Measurements from ENCODE around the gene RFNG. TPM values are rescaled to one million over a fixed set of nuclear protein-coding genes. Genes with fewer than 3 reads are reported as not detected.
"Not testable (repeated sequence)": the region's sequence is repeated elsewhere in the genome, so short reads cannot be mapped to it uniquely, and the experiment has no call there.

The RFNG gene
- polyA plus RNA-seq, 4 donors, result 36.9 to 61.9 (median 40.6) TPM

DNA sequence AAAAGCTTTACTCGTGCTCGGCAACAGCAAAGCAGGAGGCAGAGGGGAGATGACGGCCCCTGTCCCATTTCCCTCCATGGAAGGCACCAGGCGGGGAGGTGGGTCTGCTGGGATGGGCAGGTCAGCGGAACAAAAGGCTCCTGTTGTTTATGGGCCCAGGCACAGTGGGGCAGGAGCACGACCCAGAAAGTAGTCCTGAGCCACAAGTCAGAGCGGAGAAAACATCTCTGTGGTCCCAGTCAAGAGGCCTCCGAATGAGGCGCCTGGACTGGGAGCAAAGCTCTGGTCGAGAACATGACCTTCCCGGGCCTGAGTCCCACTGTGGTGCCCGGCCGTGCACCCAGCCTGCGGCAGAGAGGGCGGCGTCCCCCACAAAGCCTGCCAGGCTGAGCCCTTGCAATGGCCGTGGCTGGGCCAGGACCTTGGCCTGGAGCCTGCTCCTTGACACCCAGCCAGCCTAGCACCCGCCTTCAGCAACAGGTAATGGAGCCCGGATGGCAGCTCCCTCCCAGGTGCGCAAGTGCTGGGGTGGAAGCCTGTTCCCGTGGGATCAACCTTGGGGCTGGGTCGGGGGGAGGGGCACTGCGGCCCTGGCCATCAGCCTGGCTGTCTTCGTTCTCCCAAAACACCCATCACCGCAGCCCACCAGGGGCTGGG, 3.6 kb downstream of the RFNG start:
- DNase-seq (ENCODE audit: low read depth in 4 of 4, low spot score in 3 of 4), result no peak

- no peak for DNase-seq (ENCODE audit: low read depth in 4 of 4, low spot score in 3 of 4)
Observed at GRCh38 chr17:82047379-82047778, 4.2 kb downstream of the RFNG start.

- DNase-seq (ENCODE audit: low read depth in 4 of 4, low spot score in 3 of 4), result no peak
Observed at GRCh38 chr17:82046903-82047302, 4.7 kb downstream of the RFNG start.

DNA sequence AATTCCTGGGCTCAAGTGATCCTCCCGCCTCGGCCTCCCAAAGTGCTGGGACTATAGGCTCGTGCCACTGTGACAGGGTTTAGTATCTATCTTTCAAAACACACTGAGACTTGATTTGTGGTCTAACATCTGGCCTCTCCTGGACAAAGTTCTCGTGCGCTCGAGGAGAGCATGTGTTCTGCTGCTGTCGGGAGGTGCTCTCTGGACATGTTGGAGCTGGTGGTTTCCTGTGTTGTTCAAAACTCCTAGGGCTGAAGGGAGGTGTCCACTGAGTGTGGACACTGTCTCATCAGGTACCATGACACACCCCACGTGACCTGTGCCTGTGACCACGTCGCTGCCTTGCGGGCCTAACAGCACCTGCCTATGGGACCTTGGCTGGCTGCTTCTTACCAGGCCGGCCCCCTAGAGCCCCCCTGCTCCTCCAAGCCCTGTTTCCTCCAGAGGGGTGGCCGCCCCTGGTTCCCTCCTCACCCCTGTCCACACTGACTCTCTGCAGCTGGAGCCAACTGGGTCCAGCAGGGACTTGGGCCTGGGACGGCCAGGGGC, 5.6 kb downstream of the RFNG start:
- no peak for DNase-seq (ENCODE audit: low read depth in 4 of 4, low spot score in 3 of 4)

- DNase-seq (ENCODE audit: low read depth in 4 of 4, low spot score in 3 of 4), result no peak
Observed at GRCh38 chr17:82043507-82043906, 8.1 kb downstream of the RFNG start.

DNA sequence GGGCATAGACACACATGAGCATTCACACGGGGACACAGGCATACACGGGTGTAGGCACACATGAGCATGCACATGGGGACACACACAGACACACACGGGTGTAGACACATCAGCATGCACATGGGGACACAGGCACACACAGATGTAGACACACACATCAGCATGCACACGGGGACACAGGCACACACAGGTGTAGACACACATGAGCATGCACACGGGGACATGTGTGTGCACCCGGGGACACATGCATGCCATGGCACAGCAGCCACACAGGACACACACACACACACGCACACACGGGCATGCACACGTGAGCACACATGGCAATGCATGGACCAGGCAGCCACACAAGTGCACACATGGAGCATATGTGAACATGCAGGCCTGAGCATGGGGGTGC, 9.0 kb downstream of the RFNG start:
- DNase-seq (ENCODE audit: low read depth in 4 of 4, low spot score in 3 of 4), result no peak

DNA sequence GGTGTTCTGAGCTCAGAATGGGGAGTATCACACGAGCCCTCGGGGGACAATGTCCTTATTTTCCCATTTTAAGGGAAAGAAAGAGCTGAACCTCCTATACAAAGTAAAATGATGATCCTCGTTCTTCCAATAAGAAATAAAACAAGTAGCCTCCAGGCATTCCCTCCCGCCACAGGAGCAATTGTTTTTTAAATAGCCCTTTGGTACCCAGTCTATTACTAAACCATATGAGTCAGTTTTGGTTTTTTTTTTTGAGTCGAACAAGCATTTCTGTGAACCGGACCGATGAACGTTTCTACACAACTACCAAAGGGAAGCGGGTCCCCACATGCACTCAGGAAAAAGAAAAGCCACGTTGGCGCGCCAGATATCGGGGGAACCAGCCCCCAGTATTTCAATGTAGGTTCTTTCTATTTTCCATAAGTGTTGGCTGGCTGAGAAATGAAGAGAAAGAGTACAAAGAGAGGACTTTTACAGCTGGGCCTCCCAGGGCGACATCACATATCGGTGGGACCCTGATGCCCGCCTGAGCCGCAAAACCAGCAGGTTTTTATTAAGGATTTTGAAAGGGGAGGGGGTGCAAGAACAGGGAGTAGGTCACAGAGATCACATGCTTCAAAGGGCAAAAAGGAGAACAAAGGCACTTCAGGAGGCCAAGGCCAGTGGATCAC, 10.3 kb downstream of the RFNG start:
- DNase-seq (ENCODE audit: low read depth in 4 of 4, low spot score in 3 of 4), result no peak

DNA sequence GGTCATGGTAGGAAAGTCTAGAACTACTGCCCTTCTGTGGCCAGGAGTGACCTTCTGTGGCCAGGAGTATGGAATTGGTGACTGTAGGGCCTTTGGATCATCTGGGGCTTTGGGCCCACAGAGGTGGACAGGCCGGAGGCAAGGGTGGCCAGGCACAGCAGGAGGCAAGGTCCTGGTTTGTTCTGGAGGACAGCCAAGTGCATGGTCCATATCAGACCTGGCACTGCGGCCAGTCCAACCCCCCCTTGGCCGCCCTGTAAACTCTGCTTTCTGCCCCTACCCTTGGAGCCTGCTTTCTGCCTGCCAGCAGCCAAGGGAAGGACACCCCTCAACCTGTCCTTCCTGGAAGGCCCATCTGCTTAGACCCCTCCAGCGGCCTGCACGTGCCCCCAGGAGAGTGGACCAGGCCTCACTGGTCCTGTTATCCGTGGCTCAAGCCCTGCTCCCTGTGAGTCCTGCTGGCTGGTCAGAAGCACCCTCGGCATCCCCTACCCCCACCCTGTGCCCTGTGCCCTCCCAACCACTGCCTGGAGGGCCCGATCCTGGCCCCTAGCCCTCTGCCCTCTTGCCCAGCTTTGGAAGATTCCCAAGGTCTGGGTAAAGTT, 11.8 kb downstream of the RFNG start:
- no peak for DNase-seq (ENCODE audit: low read depth in 4 of 4, low spot score in 3 of 4)

DNA sequence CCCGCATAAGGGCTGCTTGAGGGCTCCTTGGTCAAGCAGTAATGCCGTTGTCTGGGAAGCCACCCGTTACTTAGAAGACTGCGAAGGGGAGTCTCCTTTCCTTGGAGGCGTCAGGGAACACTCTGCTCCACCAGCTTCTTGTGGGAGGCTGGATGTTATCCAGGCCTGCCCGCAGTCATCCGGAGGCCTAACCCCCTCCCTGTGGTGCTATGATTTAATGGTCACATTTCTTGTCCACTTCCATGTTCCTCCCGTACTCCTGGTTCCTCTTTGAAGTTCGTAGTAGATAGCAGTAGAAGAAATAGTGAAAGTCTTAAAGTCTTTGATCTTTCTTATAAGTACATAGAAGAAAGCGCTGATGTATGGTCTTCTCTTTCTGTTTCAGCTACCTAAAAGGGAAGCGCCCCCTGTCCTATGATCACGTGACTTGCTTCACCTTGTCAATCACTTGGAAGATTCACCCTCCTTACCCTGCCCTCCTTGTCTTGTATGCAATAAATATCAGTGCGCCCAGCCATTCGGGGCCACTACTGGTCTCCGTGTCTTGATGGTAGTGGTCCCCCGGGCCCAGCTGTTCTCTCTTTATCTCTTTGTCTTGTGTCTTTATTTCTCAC, 12.7 kb downstream of the RFNG start:
- DNase-seq (ENCODE audit: low read depth in 4 of 4, low spot score in 3 of 4), result not testable (repeated sequence)

DNA sequence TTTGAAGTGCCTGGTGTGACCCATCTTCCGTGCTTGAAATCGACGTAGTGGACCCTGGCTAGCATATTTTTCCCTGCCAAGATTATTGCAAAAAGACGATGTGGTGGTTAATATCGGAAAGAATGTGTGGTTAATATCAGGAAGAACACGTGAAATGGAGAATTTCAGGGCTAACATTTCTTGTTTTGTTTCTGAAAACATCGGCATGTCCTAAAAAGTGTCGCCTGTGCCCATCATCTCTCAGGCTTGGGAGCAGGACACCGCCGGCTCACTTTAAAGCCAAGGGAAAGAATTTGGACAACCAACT, 13.8 kb downstream of the RFNG start:
- DNase-seq (ENCODE audit: low read depth in 4 of 4, low spot score in 3 of 4), result no peak

- peak; percentile 88 to 91 (median 90) for DNase-seq (ENCODE audit: low read depth in 4 of 4, low spot score in 3 of 4)
Observed at GRCh38 chr17:82037092-82037888, 14.3 kb downstream of the RFNG start, which contains the start of gene DCXR. TSS of gene DCXR (minus strand) at chr17:82037697. CDS start at chr17:82037682, 15 bp downstream.

- DNase-seq (ENCODE audit: low read depth in 4 of 4, low spot score in 3 of 4), result no peak
Observed at GRCh38 chr17:82036634-82037091, 14.9 kb downstream of the RFNG start.

DNA sequence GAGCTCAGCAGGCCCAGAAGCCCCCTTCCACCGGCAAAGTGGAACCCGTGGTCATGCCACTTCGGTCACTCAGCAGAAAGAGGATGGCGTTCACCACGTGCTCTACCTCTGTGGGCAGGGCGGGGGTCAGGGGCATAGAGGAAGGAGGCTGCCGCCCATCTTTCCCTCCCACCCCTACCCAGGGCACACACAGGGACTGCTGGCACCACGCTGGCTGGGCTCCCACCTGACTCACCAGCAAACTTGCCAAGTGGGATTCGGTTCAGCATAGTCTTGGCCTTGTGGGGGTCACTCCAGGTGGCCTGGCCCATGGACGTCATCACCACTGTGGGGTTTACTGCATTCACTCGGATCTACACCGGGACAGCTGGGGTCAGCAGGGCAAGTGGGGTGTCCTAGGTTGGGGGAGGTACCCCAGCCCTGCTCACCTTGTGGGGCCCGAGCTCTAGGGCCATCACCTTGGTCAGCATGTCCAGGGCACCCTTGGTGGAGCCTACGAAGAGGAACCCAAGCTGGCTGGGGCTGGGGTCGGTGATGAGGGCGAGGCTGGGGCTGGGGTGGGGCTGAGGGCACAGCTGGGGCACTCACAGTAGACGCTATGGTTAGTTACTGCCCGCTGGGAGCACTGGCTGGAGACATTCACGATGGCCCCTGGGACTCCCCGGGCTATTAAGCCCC, 15.5 kb downstream of the RFNG start:
- no peak for DNase-seq (ENCODE audit: low read depth in 4 of 4, low spot score in 3 of 4)

DNA sequence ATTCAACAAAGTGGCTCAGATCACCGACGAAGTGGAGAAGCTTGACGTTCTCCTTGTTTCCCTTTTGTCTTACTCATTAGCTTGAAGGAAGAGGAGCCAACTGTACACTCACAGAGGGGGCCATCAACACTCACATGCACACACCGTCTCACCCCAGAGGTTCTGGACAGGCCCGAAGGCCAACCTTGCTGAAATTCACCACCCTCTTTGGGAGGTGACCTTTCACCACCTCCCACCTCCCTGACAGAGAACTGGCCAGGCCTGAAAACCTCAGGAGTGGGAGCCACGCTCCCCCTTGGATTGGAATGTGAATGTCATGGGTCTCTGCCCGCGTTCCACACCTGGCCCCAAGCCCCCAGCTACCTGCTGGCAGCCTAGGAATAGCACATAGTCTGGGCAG, 16.1 kb downstream of the RFNG start:
- DNase-seq (ENCODE audit: low read depth in 4 of 4, low spot score in 3 of 4), result no peak

GRCh38 chr17:82034371-82035011, 17.1 kb downstream of the RFNG start:
- DNase-seq (ENCODE audit: low read depth in 4 of 4, low spot score in 3 of 4), result no peak

DNA sequence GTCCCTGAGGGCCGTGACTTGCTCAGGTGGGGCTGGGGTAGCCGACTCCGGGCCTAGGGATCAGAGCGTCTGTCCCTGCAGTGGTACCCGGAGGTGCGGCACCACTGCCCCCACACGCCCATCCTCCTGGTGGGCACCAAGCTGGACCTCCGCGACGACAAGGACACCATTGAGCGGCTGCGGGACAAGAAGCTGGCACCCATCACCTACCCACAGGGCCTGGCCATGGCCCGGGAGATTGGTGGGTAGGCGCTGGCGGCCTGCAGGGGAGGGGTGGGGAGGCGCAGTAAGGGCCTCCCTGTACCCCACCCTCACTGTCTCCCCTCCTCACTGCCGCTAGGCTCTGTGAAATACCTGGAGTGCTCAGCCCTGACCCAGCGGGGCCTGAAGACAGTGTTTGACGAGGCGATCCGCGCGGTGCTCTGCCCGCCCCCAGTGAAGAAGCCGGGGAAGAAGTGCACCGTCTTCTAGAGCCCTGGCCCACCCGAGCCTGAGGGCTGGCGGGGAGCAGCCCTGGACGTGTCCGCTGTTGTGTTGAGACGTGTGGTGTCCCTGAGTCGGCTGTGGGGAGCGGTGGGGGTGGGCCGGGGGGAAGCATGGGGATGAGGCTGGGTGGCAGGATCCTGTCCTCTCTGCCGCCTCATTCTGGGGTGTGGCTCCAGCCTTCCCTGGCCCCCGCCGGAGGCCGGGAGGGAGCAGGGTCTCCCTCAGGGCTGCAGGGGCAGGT, 18.1 kb downstream of the RFNG start:
- DNase-seq (ENCODE audit: low read depth in 4 of 4, low spot score in 3 of 4), result no peak

DNA sequence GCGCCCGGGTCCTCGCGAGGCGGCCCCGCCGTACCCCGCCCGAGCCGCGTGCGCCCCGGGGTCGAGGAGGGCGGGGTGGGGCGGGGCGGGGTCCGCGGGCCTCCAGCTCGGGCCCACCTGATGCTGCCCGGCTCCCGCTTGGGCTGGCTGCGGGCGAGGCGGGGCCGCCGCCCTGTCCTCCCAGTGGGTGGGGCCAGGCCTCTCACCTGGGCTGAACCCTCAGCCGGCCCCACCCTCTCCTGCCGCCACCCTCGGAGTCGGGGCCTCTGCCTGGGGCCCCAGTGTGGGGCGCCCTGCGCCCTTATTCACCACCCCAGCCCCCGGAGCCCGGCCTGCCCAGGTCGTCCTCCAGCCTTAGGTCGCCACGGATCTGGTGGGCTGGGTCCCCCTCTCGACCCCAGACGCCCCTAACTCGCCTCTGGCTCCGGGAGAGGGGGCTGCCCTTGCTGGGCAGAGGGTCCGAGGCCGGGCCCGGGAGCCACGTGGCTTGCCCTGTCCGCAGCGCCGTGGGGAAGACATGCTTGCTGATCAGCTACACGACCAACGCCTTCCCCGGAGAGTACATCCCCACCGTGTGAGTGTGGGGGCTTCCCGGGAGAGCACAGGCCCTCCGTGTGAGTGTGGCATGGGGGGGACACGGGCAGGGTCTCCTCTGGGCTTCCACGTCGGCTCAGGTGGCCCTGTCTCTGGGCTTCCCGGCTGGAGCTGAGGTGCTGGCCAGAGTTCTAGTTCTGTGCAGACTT, 19.6 kb downstream of the RFNG start:
- no peak for DNase-seq (ENCODE audit: low read depth in 4 of 4, low spot score in 3 of 4)

GRCh38 chr17:82031303-82031884, 20.2 kb downstream of the RFNG start, which contains the start of gene RAC3:
TSS of gene RAC3 (plus strand) at chr17:82031678. CDS start at chr17:82031762, 84 bp downstream.
- no peak for DNase-seq (ENCODE audit: low read depth in 4 of 4, low spot score in 3 of 4)

Measured in left renal pelvis (tissue), 4 donors.